A673 (cell line): ENCODE results near the gene MRPL27. TPM values are rescaled to one million over a fixed set of nuclear protein-coding genes. Genes with fewer than 3 reads are reported as not detected.
A peak's percentile ranks its signal among the peaks of the same experiment; 100 is the strongest.

Experiments used
- Bru-seq: library from RNA; stranded (reverse); fragments of 400-500 nt; gene quantifications from one replicate; lab custom pipeline; 2021; lab: Mats Ljungman, UMichigan
- BruChase-seq, 2 experiments: library from RNA; stranded (reverse); fragments of 400-500 nt; gene quantifications; one replicate each; lab custom pipeline; 2021; lab: Mats Ljungman, UMichigan
- BruUV-seq: library from RNA; stranded (reverse); fragments of 400-500 nt; replicated peaks from 2 replicates; lab custom pipeline; 2021; lab: Mats Ljungman, UMichigan
- CTCF ChIA-PET: fragments of 300-600 bp; sonication (Branson Sonifier 250); formaldehyde crosslinking; loops from one replicate; lab custom pipeline; 2022; ENCODE audit warnings: antibody characterized with exemption; lab: Charles Lee
- POLR2A ChIA-PET: fragments of 300-600 bp; sonication (Branson Sonifier 250); formaldehyde crosslinking; loops from one replicate; lab custom pipeline; 2022; ENCODE audit warnings: antibody characterized with exemption; ENCODE audit not compliant: low non-redundant PET; lab: Charles Lee
- DNase-seq: peaks from one replicate; pipeline ENCODE4 v3.0.0-alpha.2; 2015; ENCODE audit warnings: low spot score
- H3K27ac ChIP-seq: fragments of 200-600 bp; sonication (generic); 2 replicates; pipeline ENCODE4 v1.5.1; 2016; ENCODE audit warnings: mixed run types, low read depth, mild to moderate bottlenecking, mixed read lengths, antibody characterized with exemption, low read length; ENCODE audit not compliant: poor library complexity, severe bottlenecking
- H3K27me3 ChIP-seq: fragments of 200-600 bp; sonication (generic); replicated peaks from 2 replicates; pipeline ENCODE4 v1.6.1; 2017; ENCODE audit warnings: mixed run types, low read depth, mild to moderate bottlenecking, mixed read lengths, antibody characterized with exemption, low read length; ENCODE audit not compliant: insufficient read depth, poor library complexity
- H3K36me3 ChIP-seq: fragments of 200-600 bp; sonication (generic); 2 replicates; pipeline ENCODE4 v1.6.1; 2016; ENCODE audit warnings: mixed run types, mild to moderate bottlenecking, mixed read lengths, antibody characterized with exemption, low read length; ENCODE audit not compliant: insufficient read depth, poor library complexity, severe bottlenecking
- H3K4me1 ChIP-seq: fragments of 200-600 bp; sonication (generic); 2 replicates; pipeline ENCODE4 v1.6.1; 2017; ENCODE audit warnings: mixed run types, mild to moderate bottlenecking, mixed read lengths, antibody characterized with exemption, low read length; ENCODE audit not compliant: insufficient read depth, poor library complexity, severe bottlenecking
- H3K4me3 ChIP-seq: fragments of 200-600 bp; sonication (generic); 2 replicates; pipeline ENCODE4 v1.5.1; 2016; ENCODE audit warnings: low read depth, mixed run types, mild to moderate bottlenecking, mixed read lengths, low read length; ENCODE audit not compliant: poor library complexity, severe bottlenecking
- H3K9me3 ChIP-seq: fragments of 200-600 bp; sonication (generic); 2 replicates; pipeline ENCODE4 v1.6.1; 2016; ENCODE audit warnings: mixed run types, low read depth, mild to moderate bottlenecking, mixed read lengths, antibody characterized with exemption, low read length; ENCODE audit not compliant: poor library complexity, severe bottlenecking
- EZH2 ChIP-seq: fragments of 200-600 bp; sonication (generic); IDR thresholded peaks from 2 replicates; pipeline ENCODE4 v1.6.1; 2017; ENCODE audit warnings: borderline replicate concordance, low read depth, mild to moderate bottlenecking, mixed read lengths, antibody characterized with exemption, low read length; ENCODE audit not compliant: poor library complexity, severe bottlenecking
- intact Hi-C: fragments of 100-400 bp; cut with micrococcal nuclease; formaldehyde crosslinking; loops from one replicate; pipeline ENCODE4 v1.10.0; 2022; ENCODE audit not compliant: unreplicated experiment
- long read RNA-seq: library from polyadenylated mRNA; stranded (forward); transcript quantifications from one replicate; pipeline ENCODE4 v2.0.0, GENCODE V29; 2022
- total RNA-seq: library from RNA; stranded (reverse); gene quantifications from 2 replicates; pipeline ENCODE4 v1.2.3, GENCODE V29; 2021
- TF ChIP-seq, protein P1 (sequence below): fragments of 300-800, 200-600 bp; sonication (generic); conservative IDR thresholded peaks from 2 replicates; pipeline ENCODE4 v1.5.1; 2017; ENCODE audit warnings: low read depth, mild to moderate bottlenecking, antibody characterized with exemption, low read length, moderate library complexity, mixed read lengths

Gene MRPL27
- total RNA-seq (85.6 and 89.4 TPM in 2 replicates), Bru-seq, nascent RNA (percentile 92 among the genes with signal in this experiment), BruChase-seq, experiment 1, labeled RNA remaining after a 2-hour chase (percentile 89 among the genes with signal in this experiment), BruChase-seq, experiment 2, labeled RNA remaining after a 6-hour chase (percentile 87 among the genes with signal in this experiment)
- long read RNA-seq, transcript MRPL27-202 (3 exons, 2,441 nt): minor isoform, 8 of 165 reads
- long read RNA-seq, transcript MRPL27-201 (4 exons, 716 nt): major isoform, 144 of 165 reads
- long read RNA-seq, partial matches to known transcripts: 0 of 165 reads
- long read RNA-seq, other reads (novel, unspliced or antisense): 10 of 165 reads

DNA sequence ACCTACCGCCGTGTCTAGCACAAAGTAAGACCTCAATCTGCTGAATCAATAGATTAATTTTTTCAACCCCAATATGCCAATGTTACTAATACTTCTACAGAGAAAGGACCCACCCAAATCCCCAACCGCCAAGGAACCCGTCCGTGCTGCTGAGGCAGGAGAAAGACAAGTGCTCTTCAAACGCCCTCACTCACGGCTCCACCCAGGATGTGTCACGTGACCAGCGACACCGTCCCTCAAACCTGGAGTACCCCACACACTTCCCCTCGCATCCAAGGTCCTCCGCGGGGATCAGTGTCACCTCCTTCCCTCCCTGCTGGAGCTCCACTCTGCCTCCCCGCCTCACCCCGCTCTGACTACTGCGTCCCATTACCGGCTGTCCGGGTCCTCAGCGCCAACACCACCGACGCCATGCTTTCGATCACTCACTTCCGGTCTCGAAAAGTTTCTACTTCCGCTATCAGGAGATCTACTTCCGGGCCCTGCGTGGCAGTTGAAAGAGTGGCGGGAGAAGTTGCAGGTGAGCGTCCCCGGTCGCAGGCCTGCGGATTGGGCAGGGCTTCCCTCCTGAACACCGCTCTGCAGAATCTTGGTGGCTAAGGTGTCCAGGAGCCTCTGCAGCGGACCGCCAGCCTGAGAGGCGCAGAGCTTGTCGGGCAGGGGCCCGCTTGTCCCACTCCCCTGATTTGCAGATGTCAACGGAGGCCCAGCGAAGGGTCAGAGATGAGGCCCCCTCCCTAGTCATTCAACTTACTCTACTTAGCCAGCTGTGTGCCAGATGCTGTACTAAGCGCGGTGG lies at the start of gene MRPL27, which contains the start of gene EME1:
TSS of gene MRPL27 (minus strand) at position 427 of the 799 bp plus-strand sequence. CDS start at position 413, 14 bp downstream.
TSS of gene EME1 (plus strand) at position 472 of the 799 bp plus-strand sequence. CDS start 1,980 bp downstream, outside the sequence.
- TF ChIP-seq EZH2: no peak
- TF ChIP-seq, protein P1, sequence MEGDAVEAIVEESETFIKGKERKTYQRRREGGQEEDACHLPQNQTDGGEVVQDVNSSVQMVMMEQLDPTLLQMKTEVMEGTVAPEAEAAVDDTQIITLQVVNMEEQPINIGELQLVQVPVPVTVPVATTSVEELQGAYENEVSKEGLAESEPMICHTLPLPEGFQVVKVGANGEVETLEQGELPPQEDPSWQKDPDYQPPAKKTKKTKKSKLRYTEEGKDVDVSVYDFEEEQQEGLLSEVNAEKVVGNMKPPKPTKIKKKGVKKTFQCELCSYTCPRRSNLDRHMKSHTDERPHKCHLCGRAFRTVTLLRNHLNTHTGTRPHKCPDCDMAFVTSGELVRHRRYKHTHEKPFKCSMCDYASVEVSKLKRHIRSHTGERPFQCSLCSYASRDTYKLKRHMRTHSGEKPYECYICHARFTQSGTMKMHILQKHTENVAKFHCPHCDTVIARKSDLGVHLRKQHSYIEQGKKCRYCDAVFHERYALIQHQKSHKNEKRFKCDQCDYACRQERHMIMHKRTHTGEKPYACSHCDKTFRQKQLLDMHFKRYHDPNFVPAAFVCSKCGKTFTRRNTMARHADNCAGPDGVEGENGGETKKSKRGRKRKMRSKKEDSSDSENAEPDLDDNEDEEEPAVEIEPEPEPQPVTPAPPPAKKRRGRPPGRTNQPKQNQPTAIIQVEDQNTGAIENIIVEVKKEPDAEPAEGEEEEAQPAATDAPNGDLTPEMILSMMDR: no peak
- Histone ChIP-seq H3K9me3 (no peaks in the 10 kb centered on the region), H3K4me3 (peak within 1 kb of the TSS; percentile 77), H3K27ac (peak within 1 kb of the TSS; percentile 96), H3K4me1 (peaks cover 5% of the 10 kb centered on the region), H3K27me3 (no peaks in the 10 kb centered on the region), H3K36me3 (peaks cover 41% of the 10 kb centered on the region)
- ChIA-PET CTCF (no interaction called here), POLR2A (no interaction called here)
- BruUV-seq: TSS peak; percentile 70
- intact Hi-C loops: loop anchor here (10.0 kb wide), 1 partner anchor 102 kb away; the partner anchor contains the start of gene RSAD1
- peak; percentile 94 for DNase-seq

DNA sequence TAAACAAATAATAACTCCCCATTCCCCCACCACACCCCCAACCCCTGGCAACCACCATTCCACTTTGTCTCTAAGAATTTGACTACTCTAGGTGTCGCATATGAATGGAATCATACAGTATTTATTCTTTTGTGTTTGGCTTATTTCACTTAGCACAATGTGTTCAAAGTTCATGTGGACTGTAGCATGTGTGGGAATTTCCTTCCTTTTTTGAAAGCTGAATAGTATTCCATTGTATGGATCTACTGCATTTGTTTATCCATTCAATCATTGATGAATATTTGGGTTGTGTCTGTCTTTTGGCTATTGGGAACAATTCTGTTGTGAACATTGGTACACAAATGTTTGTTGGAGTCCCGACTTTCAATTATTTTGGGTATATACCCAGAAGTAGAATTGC lies 49.8 kb upstream of the MRPL27 start:
- H3K36me3 ChIP-seq: no peaks in the 10 kb centered on the region
- POLR2A ChIA-PET: no interaction called here
- TF ChIP-seq, protein P1: no peak
- TF ChIP-seq EZH2: no peak
- H3K27me3 ChIP-seq: no peaks in the 10 kb centered on the region
- peak overlapping the region; percentile 70 for H3K27ac ChIP-seq
- intact Hi-C loops: no loop called here
- no TSS peak for BruUV-seq
- H3K9me3 ChIP-seq: no peaks in the 10 kb centered on the region
- CTCF ChIA-PET: interaction anchor here (2.5 kb wide), 1 partner anchor 25 kb away, joined by 6 read pairs; the partner anchor contains the start of gene LRRC59
- H3K4me1 ChIP-seq: peaks cover 44% of the 10 kb centered on the region
- DNase-seq: no peak
- no peak overlapping the region for H3K4me3 ChIP-seq
